ENCODE measurements around the gene ELL. TPM values are rescaled to one million over a fixed set of nuclear protein-coding genes. Genes with fewer than 3 reads are reported as not detected.

The ELL gene
- total and polyA plus RNA-seq, 9 of the 15 experiments (the other 6 are each of a cell fraction or from before 2014, with no cell fraction given): 0.24 to 22.5 (median 4.1) TPM

GRCh38 chr19:18478545-18479311 is 43.1 kb downstream of the ELL start (continued):
- TF ChIP-seq, protein P1, sequence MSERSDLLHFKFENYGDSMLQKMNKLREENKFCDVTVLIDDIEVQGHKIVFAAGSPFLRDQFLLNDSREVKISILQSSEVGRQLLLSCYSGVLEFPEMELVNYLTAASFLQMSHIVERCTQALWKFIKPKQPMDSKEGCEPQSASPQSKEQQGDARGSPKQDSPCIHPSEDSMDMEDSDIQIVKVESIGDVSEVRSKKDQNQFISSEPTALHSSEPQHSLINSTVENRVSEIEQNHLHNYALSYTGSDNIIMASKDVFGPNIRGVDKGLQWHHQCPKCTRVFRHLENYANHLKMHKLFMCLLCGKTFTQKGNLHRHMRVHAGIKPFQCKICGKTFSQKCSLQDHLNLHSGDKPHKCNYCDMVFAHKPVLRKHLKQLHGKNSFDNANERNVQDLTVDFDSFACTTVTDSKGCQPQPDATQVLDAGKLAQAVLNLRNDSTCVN (CRISPR knock-in tag; IDR thresholded peaks at IDR 0.05): no peak
- TF ChIP-seq BDP1 (IDR thresholded peaks at IDR 0.05; ENCODE audit: insufficient read depth, insufficient read length): no peak
- peak; percentile 21; the same call in 1 of the 2 replicates for TF ChIP-seq NR2C2 (CRISPR knock-in tag; IDR thresholded peaks at IDR 0.05)
- peak; percentile 84; the same call in 1 of the 2 replicates for TF ChIP-seq NR2C2 (tag; IDR thresholded peaks at IDR 0.05)
- no peak for TF ChIP-seq RBM34 (IDR thresholded peaks at IDR 0.05; ENCODE audit: borderline replicate concordance, insufficient read depth, low read length)
- TF ChIP-seq ZNF282 (CRISPR knock-in tag; IDR thresholded peaks at IDR 0.05): no peak
- no peak for TF ChIP-seq PHF21A (IDR thresholded peaks at IDR 0.05; ENCODE audit: borderline replicate concordance, low read depth)
- no peak for TF ChIP-seq ZNF174 (CRISPR knock-in tag; IDR thresholded peaks at IDR 0.05)
- TF ChIP-seq, protein P2, sequence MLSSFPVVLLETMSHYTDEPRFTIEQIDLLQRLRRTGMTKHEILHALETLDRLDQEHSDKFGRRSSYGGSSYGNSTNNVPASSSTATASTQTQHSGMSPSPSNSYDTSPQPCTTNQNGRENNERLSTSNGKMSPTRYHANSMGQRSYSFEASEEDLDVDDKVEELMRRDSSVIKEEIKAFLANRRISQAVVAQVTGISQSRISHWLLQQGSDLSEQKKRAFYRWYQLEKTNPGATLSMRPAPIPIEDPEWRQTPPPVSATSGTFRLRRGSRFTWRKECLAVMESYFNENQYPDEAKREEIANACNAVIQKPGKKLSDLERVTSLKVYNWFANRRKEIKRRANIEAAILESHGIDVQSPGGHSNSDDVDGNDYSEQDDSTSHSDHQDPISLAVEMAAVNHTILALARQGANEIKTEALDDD (IDR thresholded peaks at IDR 0.05): no peak
- no peak for TF ChIP-seq ZNF785 (CRISPR knock-in tag; IDR thresholded peaks at IDR 0.05)
- no peak for TF ChIP-seq SMC3 (conservative IDR thresholded peaks at IDR 0.05; ENCODE audit: insufficient read depth, low read depth, low read length)
- no peak for TF ChIP-seq ZNF263 (CRISPR knock-in tag; IDR thresholded peaks at IDR 0.05; ENCODE audit: borderline replicate concordance)
- no peak for TF ChIP-seq SMAD2 (IDR thresholded peaks at IDR 0.05; ENCODE audit: low read depth, low read length)
- no peak for TF ChIP-seq NR2F6 (CRISPR knock-in tag; IDR thresholded peaks at IDR 0.05)
- TF ChIP-seq SRSF1 (IDR thresholded peaks at IDR 0.05; ENCODE audit: low read depth, low read length): no peak
- TF ChIP-seq NFIC (IDR thresholded peaks at IDR 0.05): no peak
- no peak for TF ChIP-seq KDM5B (IDR thresholded peaks at IDR 0.05; ENCODE audit: insufficient replicate concordance, low read depth, low read length)
- no peak for TF ChIP-seq ZNF146 (CRISPR knock-in tag; IDR thresholded peaks at IDR 0.05; ENCODE audit: unreplicated experiment)
- TF ChIP-seq HIVEP1 (CRISPR knock-in tag; IDR thresholded peaks at IDR 0.05): no peak
- TF ChIP-seq ZSCAN32 (CRISPR knock-in tag; IDR thresholded peaks at IDR 0.05): no peak
- no peak for TF ChIP-seq CREBBP (IDR thresholded peaks at IDR 0.05; ENCODE audit: low read depth, low read length)
- no peak for TF ChIP-seq RBM22 (IDR thresholded peaks at IDR 0.05; ENCODE audit: low read depth, low read length, poor library complexity, severe bottlenecking)
- no peak for TF ChIP-seq MCM3 (IDR thresholded peaks at IDR 0.05)
- TF ChIP-seq YY1 (IDR thresholded peaks at IDR 0.05; ENCODE audit: borderline replicate concordance in 1 of 3, control insufficient read depth in 1 of 3, extremely low read depth in 1 of 3, insufficient read depth in 3 of 3, insufficient read length in 1 of 3, insufficient replicate concordance in 2 of 3, low read depth in 1 of 3, low read length in 2 of 3): peak in 2 of 3 experiments; percentile 58 to 68
- TF ChIP-seq ZBTB17 (CRISPR knock-in tag; IDR thresholded peaks at IDR 0.05): 0 out of 2 replicates have a peak, but pooled peaks have one; percentile 45
- TF ChIP-seq OTX1 (CRISPR knock-in tag; IDR thresholded peaks at IDR 0.05): no peak
- TF ChIP-seq, protein P3, sequence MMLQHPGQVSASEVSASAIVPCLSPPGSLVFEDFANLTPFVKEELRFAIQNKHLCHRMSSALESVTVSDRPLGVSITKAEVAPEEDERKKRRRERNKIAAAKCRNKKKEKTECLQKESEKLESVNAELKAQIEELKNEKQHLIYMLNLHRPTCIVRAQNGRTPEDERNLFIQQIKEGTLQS (IDR thresholded peaks at IDR 0.05): peak; percentile 83
- TF ChIP-seq, protein P3 (CRISPR knock-in tag; conservative IDR thresholded peaks at IDR 0.05): no peak
